ENCODE results near the gene MED27.

MED27 gene

DNA sequence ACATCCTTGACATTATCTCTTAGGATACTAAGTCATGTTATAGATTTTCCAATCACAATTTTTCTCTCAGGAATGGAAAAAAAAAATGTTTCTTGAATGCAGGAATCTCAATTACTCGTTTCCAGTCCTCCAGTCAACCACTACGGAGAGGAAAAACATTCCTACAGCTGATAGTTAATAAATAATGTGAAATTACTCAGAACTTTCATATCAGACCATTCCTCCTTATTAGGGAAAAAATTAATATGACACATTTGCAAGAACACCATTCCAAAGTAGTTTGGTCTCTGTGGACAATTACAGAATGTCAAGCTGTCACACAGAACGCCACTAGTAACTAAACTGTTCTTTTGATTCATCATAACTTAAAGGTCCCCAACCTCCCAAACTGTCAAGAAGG, 31.5 kb downstream of the MED27 start:
- H3K4me3 ChIP-seq = no peak overlapping the region
- H3K27ac ChIP-seq = no peak overlapping the region

DNA sequence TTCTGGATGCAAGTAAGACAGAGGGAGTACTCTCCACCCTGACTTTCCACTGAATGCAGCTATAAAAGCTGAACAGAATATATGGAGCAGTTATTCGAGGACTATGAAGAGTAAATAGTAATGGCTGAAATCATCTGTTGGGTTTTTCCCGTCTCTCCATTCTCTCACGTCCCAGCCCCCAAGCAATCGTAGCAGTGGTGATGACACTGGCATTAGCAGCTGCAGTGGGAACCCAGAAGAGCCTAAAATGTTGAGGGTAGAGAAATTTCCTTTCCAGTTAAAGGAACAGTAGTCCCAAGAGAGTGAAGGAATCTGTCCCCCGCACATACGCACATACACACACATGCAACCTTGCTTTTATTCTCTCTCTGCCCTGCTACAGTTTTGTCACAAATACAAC, 33.2 kb downstream of the MED27 start:
- no peak overlapping the region for H3K4me3 ChIP-seq
- no peak overlapping the region for H3K27ac ChIP-seq

DNA sequence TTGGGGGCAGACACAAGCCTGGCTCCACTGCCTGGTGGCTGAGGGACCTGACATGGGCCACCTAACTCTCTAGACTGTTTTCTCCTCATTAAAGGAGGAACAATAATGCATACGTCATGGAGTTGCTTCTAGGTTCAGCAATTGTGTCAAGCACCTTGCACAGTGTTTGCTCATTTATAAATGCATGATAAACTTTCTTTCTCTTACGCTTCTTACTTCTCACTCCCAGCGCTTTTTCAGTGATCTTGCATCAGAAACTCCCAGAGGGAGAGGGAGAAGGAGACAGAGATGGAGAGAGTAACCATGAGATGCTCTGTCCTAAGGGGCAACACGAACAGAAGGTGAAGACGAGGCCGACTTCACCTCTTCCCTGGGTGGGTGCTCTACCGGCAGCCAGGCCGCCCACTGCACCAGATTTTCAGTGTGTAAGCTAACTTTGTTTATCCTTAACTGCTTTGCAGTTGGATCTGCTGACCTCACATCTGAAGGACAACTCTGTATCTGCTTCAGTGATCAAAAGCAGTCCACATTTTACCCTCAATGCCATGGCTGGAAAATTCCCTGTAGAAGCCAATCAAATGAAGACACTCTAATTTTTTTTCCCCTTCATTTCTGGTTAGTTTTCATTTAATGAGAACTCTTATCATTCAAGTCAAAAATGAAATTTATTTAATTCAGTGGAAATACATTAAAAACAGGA, 35.3 kb downstream of the MED27 start:
- Histone ChIP-seq H3K4me3 (no peak overlapping the region), H3K27ac (no peak overlapping the region)

DNA sequence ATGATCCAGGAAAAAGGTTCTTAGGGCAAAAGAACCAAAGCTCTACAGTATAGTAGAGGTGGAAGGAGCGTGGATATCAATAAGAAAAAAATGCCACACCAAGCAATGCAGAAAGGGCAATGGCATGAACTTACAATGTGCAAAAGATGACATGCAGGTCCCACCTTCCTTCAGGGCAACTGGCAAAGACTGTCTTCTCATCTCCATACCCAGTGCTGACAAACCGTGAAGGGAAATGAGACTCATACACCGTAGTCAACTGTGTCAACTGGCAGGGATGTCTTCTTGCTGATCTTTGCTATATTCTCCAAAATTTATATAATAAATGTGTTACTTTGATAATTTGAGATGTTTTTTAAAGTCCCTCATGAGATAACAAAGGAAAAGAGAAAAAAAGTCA, 36.0 kb downstream of the MED27 start:
- Histone ChIP-seq H3K4me3 (no peak overlapping the region), H3K27ac (no peak overlapping the region)

DNA sequence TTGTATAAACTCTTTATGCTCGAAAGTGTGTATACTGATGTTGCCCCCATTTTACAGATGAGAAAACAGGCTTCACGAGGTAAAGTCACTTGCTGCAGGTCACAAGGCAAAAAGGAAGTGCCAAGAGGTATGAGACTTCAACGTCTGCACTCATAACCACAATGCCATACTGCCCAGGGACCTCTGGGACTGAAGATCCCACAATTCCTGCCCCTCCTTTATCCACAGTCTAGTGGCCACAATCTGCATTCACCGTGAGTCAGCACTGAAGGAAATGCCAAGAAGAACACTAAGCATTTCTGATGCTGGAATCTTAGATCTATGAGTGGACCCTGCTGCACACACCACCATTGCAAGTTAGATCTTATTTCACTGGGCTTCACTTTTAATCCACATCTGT, 37.3 kb downstream of the MED27 start:
- Histone ChIP-seq H3K4me3 (no peak overlapping the region), H3K27ac (no peak overlapping the region)

DNA sequence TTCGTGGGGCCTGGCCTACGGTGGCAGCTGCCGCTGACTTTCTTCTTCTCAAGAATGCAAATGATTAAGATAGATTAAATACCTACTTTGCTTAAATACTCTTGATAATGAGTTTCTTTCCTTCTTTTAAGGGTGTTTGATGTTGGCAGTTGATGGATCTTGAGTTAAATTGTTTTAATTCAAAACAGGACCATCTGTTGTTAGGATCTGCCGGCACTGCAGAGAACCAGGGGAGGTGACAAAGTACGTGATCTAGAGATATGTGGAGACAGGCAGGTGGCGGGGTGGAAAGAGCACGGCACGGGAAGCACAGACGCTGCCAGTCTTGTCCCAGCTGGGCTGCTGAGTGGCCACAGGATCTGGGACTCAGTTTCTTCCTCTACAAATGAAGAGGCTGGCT, 37.9 kb downstream of the MED27 start:
- Histone ChIP-seq H3K27ac (no peak overlapping the region), H3K4me3 (no peak overlapping the region)

DNA sequence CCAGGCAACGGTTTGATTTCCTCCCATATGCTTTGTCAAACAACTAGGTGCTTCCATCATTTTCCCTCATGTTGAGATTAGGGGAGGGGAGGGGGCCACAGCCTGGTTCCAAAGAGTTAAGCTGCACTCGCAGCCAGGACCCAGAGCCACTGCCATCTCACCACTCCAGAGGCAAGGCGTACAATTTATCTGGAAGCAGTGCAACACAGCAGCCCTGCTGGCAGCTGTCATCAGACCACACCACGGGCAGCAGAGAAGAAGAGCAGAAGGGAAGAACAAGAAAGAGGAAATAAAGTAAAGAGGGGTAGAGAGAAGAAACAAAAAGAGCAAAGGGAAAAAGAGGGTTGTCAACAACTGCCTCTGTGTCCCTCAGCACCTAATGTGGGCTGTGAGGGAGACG, 38.9 kb downstream of the MED27 start:
- Histone ChIP-seq H3K4me3 (no peak overlapping the region), H3K27ac (no peak overlapping the region)

DNA sequence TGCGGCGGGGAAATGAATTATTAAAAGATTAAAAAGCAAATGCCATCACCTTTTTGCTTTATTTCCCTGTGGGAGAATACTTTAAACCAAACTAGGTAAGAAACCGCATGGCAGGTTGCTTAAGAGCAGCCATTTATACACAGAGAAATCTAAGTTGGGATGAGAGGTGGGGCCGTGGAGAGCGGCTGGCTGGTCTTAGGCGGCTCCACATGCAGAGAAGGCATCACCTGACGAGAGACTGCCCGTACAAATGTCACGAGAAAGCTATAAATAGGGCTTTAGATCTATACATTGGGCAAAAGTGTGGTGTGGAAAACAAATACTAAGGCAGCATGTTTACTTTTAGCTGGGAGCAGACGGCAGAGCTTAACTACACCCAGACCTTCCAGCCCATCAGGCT, 39.4 kb downstream of the MED27 start:
- no peak overlapping the region for H3K27ac ChIP-seq
- H3K4me3 ChIP-seq = no peak overlapping the region

DNA sequence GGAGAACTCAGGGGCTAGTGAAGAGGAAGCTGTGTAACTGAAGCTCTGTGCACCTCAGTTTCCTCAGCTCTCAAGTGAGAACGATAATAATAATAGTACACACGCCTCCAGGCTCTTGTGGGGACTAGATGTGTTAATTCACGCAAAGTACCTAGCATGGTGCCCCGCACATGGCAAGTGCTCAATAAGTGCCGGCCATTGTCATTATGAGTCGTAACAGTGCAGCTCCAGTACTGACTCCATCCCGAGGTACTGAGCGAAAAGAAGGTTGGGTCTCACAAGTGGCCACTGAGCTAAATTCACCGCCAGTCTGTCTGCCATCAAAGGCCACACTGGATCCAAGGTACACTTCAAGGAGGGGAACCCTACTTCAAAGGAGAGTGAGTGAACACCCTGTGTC, 40.4 kb downstream of the MED27 start:
- H3K27ac ChIP-seq = no peak overlapping the region
- no peak overlapping the region for H3K4me3 ChIP-seq

DNA sequence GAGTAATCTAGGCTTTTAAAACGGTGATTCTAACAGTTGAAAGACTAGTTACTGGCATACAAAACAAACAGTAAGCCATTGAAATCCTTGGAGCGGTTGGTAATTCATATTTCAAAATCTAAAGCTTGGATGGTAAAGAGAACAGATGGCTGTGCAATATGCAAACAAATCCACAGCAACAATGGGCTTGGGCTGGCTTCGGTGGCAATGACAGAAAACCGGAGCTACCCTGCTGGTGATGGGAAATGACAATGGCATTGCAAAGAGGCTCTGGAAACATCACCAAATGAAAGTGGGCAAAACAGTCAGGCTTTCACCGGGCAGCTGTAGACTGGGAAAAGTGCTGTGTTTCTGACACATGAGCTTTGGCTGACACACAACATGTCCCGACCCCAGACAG, 42.2 kb downstream of the MED27 start:
- Histone ChIP-seq H3K27ac (no peak overlapping the region), H3K4me3 (no peak overlapping the region)

DNA sequence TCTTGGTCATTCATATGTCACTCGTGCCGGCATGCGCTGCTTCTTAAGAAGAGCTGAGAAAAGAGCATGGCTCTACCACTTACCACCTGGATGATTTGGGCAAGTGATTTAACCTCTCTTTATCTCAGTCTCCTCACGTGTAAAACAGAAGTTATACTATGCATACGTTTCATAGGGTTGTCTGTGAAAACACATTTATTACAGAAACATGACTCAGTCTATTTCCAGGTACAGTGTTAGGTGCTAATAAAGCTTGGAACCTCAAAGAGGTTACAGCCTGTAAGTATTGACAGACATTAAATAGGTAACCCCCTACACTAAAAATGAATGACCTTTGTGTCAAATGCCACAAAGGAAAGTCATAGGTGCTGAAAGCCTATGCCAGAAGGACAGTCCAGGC, 43.1 kb downstream of the MED27 start:
- no peak overlapping the region for H3K27ac ChIP-seq
- H3K4me3 ChIP-seq = no peak overlapping the region

DNA sequence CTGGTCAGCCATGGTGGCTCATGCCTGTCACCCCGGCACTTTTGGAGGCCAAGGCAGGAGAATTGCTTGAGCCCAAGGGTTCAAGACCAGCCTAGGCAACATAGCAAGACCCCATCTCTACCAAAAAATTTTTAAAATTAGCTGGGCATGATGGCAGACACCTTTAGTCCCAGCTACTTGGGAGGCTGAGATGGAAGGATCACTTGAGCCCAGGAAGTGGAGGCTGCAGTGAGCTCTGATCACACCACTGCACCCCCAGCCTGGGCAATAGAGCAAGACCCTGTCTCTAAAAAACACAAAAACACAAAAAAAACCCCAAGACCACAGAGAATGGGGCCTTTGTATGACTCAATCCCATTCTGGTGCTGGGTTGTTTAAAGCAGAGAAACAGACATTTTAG, 44.0 kb downstream of the MED27 start:
- no peak overlapping the region for H3K4me3 ChIP-seq
- no peak overlapping the region for H3K27ac ChIP-seq

DNA sequence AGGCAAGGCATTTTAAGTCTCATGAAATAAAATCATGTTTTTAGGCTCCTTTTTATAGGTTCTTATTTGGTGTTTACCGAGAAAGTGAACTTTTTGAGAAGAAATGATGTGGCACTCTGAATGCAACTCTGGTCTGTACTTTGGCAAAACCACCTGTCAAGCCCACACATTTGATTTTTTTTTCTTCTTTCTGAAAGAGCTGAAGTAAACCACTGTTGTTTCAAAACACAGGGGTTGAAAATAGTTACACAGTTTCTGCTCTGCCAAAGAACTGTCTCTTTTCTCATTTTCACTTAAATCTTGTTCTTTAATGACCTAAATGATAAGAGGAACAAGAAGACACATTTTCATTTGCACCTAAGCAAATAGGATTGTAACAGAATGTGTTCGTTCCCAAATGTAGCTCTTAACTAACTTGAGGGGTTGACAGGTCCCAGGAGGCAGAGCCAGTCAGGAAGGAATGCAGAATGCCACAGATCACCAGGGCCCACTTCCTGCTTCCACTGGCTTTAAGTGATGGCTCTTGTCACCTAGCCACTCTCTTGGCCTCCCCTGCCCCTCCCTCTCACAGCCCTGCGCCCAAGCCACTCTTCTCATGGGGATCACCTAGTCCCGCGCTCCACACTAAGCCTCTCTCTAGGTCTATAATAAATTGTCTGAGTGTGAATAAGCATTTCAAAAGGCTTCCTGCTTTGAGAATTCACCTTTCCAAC, 47.3 kb downstream of the MED27 start:
- Histone ChIP-seq H3K4me3 (no peak overlapping the region), H3K27ac (no peak overlapping the region)

DNA sequence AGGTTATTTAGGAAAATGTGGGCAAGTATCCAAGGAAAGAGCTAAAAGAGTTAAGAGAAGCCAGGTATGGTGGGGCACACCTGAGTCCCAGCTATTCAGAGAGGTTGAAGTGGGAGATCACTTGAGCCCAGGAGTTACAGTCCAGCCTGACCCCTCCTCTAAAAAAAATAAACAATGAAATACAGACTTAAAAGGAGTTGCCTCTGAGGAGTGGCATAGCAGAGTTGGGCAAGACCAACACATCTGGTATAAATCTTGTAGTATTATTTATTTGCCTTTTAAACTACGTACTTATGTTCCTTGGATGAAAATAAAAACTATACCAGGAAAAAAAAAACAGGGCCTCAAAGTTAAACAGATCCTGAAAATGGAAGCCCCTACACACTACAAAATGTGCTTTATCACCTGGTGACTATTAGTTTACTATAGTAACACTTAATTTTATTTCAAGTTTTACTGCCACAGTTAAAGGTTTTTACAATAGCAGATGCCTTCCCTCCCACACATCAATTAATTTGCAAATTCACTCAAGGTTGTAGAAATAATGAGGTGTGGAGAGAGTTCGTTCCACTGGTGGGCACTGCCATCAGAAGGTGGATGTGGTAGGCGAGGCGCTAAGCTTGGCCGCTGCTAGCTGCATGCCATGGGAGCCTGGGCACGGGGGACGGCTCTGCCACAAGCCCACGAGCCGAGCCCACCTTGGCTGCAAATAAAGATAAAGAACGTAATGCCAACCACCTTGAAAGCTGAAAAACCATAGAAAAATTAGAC, 48.0 kb downstream of the MED27 start:
- no peak overlapping the region for H3K27ac ChIP-seq
- H3K4me3 ChIP-seq = no peak overlapping the region

DNA sequence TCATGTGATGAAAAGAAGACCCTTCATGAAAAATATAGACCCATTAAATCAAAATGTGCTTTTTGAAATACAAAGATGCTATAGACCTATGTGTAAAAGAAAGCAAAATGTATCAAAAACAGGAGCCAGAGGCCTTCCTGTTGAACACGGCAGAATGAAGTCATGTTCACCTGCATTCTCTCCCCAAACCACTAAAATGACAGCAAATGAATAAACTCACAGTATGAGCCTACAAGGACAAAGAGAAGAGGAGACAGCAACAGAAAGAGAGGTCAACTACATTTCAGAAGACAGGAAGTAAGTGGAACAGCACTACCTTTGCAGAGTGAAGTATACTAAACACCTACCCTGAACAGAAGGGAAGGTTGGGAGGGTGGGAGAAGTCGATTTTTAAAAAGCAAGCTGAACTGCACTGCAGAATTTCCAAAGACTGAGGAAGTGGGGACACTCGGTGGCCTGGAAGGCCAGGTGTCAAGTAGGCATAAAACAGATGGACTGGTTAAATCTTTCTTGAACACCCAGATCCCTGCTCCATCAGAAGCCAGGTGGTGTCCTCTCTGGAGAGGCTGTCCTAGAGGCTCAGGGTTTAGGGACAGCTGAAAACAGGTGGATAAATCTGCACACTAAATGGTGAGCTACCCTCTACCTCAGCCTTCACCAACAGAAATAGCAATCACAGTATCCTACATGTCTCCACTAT, 48.9 kb downstream of the MED27 start:
- no peak overlapping the region for H3K4me3 ChIP-seq
- H3K27ac ChIP-seq = no peak overlapping the region

DNA sequence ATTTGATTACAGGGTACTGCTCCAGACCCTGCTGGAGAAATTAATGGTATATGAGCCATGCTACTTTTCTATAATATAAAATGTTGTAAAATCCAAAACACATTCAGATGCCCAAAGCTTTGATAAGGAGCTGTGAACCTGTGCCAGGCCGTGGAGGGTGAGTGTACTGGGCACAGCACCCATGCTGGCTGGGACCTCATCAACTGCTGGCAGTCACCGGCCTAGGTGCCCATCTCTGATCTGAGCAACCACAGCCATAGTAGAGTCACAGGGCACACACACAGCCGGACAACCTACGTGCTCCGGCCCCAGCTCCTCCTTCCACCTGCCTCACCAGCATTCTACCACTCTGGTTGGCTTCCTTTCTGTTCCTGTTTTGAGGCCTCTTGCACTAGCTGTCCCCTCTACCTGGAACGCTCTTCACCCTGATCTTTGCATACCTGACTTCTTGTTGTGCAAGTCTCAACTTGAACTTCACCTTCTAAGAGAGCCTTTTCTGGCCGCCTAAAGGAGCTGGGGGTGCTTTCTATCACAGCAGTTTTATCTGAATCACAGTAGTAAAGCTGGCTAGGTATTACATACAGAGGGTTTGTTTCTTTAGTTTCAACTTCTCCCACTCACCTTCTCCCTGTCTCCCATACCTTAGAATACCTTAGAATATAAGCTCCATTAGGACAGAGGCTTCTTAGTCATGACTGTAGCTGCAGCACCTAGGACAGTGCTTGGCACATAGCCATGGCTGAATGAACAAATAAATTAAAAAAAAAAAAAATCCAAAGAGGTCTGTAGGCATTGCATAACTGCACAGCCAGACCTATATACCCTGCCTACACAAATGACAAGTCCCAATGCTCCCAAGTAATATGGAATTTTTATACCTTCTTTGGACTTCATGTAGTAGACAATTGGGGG, 51.7 kb downstream of the MED27 start:
- no peak overlapping the region for H3K4me3 ChIP-seq
- H3K27ac ChIP-seq = no peak overlapping the region

DNA sequence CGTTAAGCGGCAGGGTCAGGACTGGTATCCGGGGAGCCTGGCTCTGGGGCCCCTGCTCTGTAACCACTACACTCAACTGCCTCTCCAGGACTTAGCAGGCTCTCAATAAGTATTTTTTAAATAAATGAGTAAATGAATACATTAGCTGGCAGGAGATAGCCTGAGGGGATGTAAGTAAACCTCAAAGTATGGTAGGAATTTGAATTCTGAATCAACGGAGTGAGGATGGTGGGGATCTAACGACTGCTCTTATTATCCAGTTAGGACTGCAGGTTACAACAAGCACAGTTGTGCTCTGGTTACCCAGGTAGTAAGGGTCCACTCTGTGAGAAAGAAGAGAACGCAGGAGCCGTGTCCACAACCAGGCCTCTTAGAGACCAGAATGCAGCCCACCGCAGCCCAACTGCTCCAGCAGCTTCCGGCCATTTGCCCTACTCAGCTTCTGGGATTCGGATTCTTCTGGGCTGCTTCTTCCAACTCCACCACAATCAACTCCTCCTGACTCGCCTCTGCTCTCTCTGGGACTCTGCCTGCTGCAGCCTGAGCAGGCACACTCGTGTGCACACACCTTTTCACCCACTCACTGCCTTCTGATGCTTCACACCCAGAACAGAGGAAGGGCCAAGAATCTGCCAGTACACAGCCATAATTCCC, 52.6 kb downstream of the MED27 start:
- H3K4me3 ChIP-seq = no peak overlapping the region
- peak overlapping the region in 2 of 21 experiments; percentile 10 to 62 for H3K27ac ChIP-seq

DNA sequence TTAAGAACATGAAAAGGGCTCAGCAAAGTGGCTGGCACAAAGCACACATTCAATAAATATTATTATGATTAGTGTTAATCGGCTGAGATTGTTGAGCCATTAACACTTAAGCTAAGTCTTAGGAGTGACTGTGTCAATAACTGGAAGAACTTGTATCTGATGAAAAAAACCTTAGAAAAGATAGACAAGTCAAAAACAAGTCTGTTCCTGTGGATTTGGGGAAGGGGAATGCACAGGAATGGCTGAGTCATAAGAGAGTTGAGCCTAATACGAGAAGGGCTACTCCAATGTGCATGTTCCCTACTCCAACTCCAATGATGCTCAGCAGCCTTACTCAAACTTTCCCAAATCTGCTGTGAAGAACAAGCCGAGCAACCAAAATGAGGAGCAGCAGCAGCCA, 53.9 kb downstream of the MED27 start:
- Histone ChIP-seq H3K27ac (no peak overlapping the region), H3K4me3 (no peak overlapping the region)

DNA sequence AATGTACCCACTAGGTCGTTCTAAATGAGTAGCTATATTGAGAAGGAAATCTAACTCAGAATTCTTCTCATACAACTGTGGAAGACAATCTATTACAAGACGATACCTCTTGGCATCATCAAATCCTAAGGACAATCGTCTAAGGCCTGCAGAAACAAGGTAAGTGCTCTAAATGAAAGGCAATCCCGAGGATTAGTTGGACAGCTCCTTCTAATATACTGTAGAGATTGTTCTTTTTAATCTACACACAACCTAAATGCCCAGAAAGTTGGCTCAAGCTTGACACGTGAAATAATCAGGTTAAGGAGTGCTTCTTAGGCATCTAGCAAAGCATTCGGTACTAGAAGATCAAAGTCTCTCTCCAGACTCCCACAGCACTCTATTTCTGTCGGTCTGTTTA, 55.1 kb downstream of the MED27 start:
- H3K4me3 ChIP-seq = no peak overlapping the region
- no peak overlapping the region for H3K27ac ChIP-seq

All from skin epidermis (tissue), 12 donors.